HL-60/S4 (cell line): ENCODE measurements around the gene GPRASP2.

Experiments
- in situ Hi-C: fragments of 300-500 bp; cut with MboI; formaldehyde crosslinking; loops from 2 replicates; pipeline ENCODE4 v1.14.3; 2022; ENCODE audit warnings: low sequenced_read_pairs

The GPRASP2 gene

GRCh38 chrX:102739657-102740056 is 27.4 kb downstream of the GPRASP2 start:
- in situ Hi-C loops = no loop called here

DNA sequence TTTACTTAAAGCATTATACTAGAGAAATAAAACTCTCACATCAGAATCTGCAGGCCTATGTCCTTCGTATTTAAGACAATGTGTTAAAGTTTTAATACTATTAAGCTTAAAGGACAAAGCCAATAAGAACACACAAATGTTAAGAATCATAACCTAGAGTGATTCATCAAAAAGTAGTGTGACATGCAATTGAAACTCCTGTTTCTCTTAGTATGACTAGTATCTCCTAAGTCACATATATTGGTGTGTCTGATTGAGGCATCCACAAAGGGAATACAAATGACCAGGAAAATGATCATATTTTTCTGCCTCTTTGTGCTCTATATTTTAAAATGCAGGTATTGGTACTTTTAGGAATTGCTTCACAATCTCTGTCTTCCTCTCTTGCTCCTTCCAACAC is 32.1 kb downstream of the GPRASP2 start:
- in situ Hi-C loops = no loop called here

- in situ Hi-C loops = no loop called here
Observed at GRCh38 chrX:102745513-102745856, 33.2 kb downstream of the GPRASP2 start.

GRCh38 chrX:102745857-102746584 is 33.8 kb downstream of the GPRASP2 start:
- in situ Hi-C loops = no loop called here

GRCh38 chrX:102765217-102765616 is 53.0 kb downstream of the GPRASP2 start:
- in situ Hi-C loops = no loop called here

DNA sequence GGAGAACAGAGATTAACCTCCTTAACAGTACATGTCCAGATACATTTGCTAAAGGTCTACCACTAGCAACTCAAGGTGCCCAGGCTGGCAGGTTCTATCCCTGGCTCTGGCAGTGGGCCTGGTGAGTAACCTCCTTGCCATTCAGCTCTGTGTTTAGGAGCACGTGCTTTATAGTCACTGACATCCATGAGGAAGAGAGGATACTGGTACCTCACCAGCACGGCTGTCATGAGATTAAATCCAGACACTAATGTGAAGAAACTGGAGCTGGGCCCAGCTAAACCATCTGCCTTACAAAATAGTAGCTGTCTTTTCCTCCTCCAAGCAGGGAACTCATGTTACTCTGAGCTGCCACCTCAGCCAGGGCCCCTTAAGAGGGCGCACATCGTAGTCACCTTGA is 53.6 kb downstream of the GPRASP2 start:
- in situ Hi-C loops = no loop called here

DNA sequence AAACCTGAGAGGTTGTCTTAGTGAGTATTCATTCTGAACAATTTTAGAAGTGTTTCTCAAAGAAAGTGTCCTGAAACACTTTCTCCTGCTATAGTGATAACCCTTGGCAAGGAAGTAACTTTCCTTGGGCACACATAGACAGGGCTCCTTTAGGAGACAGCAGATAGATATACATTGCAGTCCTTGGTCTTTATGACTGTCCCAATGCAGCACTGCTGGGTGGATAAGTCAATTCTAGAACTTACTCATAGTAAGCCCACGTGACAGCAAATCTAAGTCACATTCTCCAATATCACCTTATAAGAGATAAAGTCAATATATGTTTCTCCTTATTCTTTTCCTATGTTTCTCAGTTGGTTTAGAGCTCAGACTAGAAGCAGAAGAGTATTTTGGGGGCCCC is 55.0 kb downstream of the GPRASP2 start:
- in situ Hi-C loops = no loop called here
